HG03103 (cell line): ENCODE results near the gene TRHDE.
"Not testable (repeated sequence)": the region's sequence is repeated elsewhere in the genome, so short reads cannot be mapped to it uniquely, and the experiment has no call there.

Experiments
- ATAC-seq: cut with Tn5 transposase; IDR thresholded peaks from one replicate; pipeline ENCODE4 v1.9.1; 2021; ENCODE audit warnings: low read depth; ENCODE audit not compliant: unreplicated experiment

The TRHDE gene

DNA sequence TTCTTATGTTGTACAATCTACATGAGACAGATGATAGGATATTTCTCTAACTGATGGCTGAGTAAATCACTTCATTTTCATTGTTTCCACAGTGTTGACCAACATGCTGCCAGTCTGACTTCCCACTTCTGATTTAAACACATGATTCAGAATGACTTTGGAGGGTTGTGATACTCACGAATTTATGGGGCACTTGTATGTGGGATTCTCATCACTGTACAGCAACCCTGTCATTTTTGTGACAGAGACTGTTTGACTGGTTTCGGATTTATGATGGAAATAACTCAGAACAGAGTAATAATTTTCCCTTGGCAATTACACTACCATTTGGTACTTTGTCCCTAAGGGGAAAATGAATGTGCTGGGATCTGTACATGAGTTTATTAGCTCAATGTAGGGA lies 333.8 kb downstream of the TRHDE start:
- no peak for ATAC-seq

DNA sequence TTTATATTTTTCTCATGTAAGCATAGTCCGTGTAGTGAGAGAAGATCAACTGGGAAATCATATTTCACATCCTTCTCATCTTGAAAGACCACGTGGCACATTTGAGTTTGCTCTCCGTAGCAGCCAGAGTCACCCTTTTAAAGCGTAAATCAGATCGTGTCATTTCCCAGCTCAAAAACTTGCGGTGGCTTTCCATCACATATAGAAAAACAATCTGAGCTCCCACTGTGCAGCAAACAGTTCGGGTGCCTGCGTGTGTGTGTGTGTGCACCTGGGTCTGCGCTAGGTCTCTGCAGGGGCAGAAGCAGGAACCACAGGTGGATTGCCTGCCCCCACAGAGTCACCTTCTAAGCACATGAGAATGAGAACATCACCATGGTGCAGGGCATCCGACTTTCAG lies 338.2 kb downstream of the TRHDE start:
- no peak for ATAC-seq

DNA sequence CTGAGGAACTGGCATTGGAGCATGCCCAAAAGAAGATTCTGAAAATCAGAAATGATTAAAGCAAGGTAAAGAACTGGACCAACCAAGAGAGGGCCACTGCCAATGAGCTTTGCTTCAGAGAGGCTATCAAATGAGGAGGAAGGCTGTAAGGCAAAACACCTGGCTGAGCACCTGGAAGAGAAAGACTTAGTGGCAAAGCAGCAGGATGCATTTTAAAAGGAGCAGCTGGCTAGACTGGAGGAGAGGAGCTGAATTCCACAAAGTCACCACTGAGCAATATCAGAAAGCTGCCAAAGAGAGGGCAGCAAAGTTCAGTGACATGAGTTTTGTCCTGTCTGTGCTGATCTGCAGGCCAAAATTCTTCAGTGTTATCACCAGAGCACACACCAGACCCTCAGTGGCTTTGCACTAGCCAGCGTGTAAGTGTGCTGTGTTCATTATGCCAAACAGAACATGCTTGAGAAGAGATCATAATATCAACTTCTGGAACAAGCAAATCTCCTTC lies 338.7 kb downstream of the TRHDE start:
- no peak for ATAC-seq

DNA sequence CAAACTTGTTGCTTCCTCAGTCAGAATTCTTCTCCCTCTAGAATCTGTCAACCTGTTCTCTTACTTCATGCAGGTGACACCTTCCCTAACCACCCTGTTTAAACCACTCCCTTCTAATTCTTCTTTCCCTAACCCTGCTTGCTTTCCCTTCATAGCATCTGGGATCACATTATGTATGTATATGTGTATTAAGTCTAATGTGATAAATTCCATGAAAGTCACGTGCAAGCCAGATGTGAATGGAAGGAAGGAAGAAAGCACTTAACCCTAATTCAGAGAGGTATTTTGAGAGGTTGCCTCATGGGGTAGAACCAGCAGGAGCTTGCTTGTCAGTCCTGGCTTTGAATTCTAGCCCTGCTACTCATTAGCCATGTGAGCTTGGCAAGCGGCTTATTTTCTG lies 340.0 kb downstream of the TRHDE start:
- ATAC-seq, result no peak

DNA sequence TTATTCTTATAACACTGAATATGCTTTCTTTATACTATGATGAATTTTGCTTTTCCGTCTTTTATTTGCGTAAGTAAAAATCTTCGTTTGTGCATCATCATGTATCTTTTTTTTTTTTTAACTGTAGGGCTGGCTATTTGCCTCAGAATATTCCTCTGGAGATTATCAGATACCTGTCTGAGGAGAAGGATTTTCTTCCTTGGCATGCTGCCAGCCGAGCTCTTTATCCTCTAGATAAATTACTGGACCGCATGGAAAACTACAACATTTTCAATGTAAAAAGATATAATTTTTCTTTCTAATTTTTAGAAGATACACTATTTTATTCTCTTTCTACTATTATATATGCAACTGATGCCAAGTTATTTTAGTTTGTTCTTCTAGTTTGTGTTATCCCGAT lies 346.6 kb downstream of the TRHDE start:
- no peak for ATAC-seq

DNA sequence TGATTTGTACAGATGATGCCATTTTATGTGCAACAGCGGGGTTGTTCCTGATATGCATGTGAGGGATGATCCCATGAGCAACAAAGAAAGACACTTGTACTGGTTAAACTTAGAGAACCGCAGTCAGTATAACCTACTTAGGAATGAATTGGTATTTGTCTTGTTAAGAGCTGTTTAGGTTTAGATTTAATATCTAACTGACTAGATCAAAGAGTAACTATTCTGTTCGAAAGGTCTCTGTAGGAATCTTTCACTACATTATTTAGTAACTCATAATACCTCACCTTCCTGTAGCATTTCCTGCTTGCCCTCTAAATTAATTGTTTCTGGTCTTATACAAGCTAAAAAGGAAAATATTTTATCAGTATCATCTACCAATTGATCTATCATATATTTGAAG lies 350.4 kb downstream of the TRHDE start:
- no peak for ATAC-seq

DNA sequence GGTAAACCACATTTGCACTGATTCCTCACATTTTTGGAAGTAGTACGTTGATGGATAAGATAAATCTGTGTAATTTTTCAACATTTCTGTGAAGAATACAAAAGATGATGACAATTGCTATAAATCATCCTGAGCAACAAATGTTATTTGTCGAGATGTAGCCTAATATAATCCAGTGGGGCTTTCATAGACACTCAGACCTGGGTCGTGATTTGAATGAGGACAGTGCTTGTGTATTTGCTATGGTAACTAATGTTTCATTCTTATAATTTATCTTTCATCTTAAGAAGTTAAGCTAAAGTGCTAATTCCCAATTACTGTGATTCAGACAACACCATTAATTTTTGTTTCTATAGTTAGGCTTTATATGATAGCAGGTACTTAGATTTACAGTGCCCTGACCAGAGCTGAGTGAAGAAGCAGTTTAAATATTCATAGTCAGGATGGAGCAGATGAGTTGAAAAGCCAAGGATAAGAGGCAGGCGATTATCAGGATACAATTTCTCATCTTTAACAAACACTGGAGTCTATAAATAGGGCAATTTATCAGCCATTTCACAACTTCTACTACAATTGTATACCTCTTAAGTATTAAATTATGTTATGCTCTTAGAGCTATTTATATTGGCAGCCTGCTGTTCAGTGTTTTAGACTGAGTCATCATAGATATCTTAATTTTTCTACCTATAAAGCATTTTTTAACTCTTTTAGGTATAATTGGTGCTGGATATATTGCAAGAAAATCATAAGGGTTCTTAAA lies 359.9 kb downstream of the TRHDE start:
- ATAC-seq, result no peak

DNA sequence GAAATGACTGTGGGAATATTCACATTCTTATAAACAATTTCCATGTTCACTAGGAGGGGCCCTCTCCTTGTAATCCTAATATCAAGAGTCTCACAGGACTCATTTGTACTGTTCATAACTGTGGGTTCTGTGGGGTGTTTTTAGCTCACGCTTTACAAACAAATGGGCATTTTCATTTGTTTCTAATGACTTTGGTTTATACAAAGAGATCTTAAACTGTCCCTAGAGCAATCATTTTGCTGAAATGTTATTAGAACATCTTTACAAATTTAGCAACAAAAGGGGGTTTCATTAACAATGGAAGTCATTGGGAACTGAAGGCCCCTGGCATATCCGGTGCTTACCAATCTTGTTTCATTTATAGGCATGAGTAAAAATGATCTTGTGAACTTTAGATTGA lies 370.5 kb downstream of the TRHDE start:
- ATAC-seq, result no peak

DNA sequence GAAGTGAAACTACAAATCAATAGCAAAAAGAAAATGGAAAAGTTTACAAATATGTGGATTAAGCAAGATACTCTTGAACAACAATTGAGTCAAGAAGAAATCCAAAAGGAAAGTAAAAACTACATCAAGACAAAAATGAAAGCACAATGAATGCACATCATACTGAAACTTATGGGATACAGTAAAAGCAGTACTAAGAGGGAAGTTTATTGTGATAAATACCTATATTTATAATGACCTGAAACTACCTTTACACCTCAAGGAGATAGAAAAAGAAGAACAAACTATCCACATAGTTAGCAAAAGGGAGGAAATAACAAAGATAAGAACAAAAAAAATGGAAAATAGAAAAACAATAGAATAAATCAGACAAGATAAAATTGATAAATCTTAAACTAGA lies 375.0 kb downstream of the TRHDE start:
- peak; percentile 78 for ATAC-seq

DNA sequence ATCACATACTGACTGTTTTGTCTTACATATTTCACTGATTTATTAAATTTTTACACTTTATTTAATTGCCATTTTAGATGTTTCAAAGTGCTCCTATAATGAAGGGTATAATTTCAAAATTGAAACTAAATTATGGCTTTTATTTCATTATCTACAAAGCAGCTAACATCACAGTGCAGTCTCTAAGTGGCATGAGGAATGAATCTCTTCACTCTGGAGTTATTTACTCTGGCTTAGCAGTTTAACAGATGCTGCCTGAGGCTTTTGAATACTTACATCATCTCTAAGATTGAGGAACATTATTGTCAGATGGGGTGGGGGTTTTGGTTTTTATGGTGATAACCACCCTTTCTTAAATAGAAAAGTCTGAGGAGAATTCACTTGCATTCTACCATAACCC lies 386.4 kb downstream of the TRHDE start:
- no peak for ATAC-seq

DNA sequence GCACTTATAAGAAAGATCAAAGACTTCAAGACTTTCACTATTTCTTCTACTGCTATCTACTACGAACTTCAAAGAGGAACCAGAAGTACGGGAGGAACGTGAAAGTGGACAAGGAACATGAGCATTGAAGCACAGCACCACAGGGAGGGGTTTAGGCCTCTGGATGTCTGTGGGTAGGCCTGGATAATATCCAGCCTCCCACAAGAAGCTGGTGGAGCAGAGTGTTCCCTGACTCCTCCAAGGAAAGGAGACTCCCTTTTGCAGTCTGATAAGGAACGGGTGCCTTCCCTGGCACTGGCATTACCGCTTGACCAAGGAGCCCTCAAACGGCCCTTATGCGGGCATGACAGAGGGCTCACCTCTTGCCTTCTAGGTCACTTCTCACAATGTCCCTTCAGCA lies 388.0 kb downstream of the TRHDE start:
- ATAC-seq, result not testable (repeated sequence)

DNA sequence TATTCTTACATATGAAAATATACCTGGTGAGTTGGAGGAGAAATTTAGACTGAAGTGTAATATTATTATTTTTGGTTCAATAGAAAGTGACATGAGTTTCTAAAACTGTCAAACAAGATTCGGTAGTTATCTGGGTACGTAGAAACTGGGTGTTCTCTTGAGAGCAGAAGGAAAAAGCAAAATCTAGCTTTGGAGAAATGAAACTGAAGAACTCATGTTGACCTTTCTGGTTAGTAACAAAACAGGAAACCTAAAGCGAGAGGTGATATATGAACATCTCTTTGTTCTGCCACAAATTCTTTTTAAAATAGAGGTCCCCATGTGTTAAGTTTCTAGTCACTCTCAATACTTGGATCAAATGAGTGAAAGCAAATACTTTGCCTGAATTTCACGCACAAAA lies 401.7 kb downstream of the TRHDE start:
- peak; percentile 87 for ATAC-seq

DNA sequence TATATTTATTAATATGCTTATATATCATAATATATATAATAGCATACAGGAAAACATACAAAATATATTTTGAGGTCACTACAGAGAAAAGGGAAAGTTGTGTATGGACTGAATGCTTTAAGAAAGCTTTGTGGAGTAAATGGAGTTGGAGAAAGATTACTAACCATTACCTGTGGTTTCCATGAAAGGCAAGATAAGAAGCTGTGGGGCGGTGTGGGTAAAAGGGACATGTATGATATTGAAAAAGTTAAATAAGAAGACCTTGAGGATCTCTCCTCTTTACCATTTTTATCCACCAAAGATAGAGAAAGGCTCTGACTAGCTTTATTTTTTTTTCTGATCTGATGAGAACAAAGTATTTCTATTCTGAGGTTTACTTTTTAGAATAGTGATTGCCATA lies 404.4 kb downstream of the TRHDE start:
- no peak for ATAC-seq

DNA sequence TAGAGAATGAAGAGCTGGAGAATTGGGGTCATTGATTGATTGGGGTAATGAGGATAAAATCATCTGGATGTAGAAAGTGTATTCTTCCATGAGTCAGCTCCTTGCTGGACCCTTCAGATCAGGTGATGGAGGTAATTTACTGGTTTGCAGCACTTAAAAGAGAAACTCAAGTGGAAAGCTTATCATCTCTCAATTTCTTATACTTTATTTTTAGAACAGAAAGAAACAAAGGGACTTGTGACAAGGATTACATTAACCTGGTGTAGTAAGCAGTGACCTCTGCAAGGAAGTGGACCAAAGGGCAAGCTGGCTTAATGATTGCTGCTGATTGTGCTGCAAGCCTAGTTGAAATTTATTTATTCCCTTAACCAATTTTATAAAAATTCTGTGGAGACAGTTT lies 405.0 kb downstream of the TRHDE start:
- no peak for ATAC-seq

DNA sequence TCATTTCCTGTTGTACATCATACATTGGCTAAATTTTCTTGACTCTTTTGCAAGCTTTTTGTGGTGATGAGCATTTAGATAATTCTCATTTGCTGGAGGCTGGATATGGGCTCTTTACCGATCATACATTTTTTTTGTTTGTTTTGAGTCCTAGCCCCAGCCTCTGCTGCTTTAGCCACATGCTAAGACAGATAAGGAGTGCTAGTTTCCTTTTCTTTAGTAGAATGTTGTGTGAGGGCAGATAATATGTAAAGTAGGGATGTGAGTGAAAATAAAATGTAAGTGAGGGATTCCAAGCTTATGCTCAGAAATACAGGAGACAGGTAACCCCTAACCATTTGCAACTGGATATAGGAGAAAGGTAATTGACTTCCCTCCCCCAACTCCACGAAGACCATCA lies 405.7 kb downstream of the TRHDE start:
- no peak for ATAC-seq

DNA sequence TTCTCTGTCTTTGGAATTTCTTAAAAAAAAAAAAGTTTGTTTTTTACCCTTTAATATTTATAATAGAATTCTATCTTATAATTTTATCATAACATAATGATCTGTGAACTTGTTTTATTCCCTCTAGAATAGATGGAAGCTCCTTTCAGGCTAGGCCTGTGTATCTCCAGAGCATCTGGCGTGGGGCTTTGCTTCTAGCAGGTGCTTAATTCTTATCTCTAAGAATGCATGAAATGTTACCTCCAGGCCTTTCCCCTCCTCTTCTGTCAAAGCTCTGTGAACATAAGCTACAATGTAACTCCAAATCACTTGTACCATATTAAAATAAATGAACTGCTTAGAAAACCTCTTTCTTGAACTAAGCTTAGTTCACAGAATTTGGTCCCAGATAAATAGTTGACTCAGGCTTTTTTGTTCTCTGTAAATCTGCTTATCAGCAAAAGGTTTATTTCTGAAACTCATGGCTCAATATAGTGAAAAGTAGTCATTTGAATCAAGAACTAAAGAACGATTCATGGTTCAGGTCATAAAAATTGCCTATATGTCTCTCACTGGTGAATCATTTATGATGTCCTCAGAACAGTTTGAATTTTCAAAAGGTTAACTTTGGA lies 407.1 kb downstream of the TRHDE start:
- no peak for ATAC-seq

DNA sequence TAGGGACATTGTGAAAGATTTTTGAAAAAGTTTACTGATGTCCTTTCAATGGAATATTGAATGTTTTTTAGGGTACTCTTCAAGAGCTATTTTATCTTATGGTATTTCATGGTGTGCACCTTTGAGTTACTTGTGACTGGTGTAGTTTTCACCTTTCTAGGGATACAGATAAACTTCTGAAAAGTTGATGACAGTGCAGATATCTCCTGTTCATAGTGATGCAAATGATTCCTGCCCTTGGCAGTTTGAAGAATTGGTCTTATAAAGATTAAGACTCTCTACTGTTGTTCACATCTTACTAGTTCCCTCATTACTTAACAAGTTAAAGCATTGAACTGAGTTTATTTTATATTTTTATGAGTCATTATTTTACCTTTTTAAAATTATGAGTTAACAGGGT lies 408.9 kb downstream of the TRHDE start:
- no peak for ATAC-seq

DNA sequence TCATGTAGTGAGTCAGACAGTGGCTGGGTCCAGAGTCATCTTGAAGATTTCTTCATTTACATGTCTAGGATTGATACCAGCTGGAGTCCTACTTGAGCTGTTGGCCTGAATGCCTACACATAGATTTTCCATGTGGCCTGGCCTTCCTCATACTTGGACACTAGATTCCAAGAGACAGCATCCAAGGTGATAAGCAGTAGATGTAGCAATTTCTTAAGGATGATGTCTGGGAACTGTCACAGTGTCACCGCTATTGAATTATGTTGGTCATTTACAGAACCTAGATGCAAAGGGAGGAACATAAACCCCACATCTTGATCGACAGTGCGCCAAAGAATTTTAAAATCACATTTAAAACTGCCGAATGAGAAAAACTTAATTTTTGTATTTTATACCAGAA lies 412.3 kb downstream of the TRHDE start:
- no peak for ATAC-seq

DNA sequence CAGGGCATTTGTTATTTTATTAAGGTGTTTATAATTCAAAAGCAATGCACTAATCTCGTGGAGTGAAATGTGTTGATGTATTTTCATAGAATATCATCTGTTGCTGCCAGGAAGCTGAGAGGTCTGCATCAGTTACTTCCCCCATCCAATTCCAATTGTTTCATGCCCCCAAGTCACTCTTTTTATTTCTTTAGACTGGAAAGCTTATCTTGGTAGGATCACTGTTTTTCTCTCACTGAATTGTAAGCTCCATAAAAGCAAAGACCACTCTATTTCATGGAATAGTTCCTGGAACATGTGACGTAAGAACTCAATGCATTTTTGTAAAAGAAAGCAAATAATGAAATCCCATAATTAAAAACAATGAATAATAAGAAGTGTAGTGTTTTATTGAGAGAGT lies 420.2 kb downstream of the TRHDE start:
- no peak for ATAC-seq

DNA sequence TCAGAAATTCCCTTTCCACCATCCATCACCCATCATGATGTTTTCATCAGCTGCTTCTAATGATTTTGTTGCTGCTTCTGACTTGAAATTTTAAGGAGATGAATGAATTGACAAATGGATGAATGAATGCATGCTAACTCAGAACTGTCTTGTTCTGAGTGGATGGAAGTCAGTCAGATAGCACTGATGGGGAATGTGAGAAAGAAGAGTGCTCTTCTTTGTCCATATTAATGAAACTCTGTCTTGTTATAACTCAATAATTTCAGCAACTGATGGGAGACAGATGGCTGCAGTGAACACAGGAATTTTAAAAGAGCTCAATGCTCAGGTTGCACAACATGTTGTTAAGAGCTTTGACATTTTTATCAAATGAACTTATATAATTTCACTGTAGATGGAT lies 422.0 kb downstream of the TRHDE start:
- no peak for ATAC-seq

DNA sequence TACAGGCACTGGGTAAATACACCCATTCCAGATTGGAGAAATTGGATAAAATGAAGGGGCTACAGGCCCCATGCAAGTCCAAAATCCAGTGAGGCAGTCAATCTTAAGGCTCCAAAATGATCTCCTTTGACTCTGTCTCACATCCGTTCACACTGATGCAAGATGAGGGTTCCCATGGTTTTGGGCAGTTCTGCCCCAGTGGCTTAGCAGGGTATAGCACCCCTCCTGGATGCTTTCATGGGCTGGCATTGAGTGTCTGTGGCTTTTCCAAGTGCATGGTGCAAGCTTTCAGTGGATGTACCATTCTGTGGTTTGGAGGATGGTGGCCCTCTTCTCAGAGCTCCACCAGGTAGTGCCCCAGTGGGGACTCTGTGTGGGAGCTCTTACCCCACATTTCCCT lies 427.2 kb downstream of the TRHDE start:
- ATAC-seq, result no peak

DNA sequence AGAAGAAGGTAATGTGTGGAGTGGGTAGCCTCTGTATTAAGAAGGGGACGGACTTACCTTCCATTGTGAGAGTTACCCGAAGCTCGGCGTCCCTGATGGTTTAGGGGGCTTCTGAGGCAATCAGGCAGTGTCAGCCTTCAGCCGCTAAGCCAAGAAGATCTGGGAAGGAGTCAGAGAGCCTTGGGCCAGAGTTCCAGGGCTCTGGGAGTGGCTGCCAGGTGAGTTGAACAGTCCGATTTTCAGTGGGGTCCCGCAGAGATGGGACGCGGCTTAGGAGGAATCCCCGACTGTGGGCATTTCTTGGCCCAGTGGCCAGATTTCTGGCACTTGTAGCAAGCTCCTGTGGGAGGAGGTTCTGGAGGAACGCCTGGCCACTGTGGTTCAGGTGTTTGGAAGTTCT lies 439.9 kb downstream of the TRHDE start:
- ATAC-seq, result not testable (repeated sequence)
